ENCODE results near the gene CACNA1S. TPM values are rescaled to one million over a fixed set of nuclear protein-coding genes. Genes with fewer than 3 reads are reported as not detected.

The CACNA1S gene
- total and polyA plus RNA-seq, 8 donors = under 0.01 to 0.18 TPM; not detected in 6

DNA sequence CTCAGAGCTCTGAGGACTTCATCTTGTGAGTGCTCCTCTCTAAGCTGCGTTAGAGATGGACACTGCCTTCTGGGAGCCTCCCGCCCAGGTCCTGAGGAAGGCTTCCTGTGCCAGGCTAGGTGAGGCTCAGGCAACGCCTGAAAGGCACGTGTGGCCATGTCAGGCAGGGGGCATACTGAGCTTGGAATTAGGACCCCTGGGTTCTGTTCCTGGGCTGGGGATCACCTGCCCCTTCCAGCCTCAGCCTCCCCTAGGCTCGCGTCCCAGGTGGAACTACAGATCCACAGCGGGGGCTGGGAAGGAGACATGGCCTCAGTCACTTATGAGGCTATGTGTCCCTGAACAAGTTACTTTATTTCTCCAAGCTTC is 24.8 kb upstream of the CACNA1S start:
- TF ChIP-seq EP300 (IDR thresholded peaks at IDR 0.05) (no peak), POLR2A (IDR thresholded peaks at IDR 0.05) (no peak), POLR2AphosphoS5 (IDR thresholded peaks at IDR 0.05) (no peak)
- TF ChIP-seq, protein P1, sequence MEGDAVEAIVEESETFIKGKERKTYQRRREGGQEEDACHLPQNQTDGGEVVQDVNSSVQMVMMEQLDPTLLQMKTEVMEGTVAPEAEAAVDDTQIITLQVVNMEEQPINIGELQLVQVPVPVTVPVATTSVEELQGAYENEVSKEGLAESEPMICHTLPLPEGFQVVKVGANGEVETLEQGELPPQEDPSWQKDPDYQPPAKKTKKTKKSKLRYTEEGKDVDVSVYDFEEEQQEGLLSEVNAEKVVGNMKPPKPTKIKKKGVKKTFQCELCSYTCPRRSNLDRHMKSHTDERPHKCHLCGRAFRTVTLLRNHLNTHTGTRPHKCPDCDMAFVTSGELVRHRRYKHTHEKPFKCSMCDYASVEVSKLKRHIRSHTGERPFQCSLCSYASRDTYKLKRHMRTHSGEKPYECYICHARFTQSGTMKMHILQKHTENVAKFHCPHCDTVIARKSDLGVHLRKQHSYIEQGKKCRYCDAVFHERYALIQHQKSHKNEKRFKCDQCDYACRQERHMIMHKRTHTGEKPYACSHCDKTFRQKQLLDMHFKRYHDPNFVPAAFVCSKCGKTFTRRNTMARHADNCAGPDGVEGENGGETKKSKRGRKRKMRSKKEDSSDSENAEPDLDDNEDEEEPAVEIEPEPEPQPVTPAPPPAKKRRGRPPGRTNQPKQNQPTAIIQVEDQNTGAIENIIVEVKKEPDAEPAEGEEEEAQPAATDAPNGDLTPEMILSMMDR (IDR thresholded peaks at IDR 0.05) = no peak
- Histone ChIP-seq H3K27ac (peak overlapping the region in 4 of 5 donors; percentile 59 to 81 (median 76)), H3K9me3 (no peaks in the 10 kb centered on the region), H3K4me3 (no peak overlapping the region), H3K4me1 (peaks cover 15 to 29% (median 22%) of the 10 kb centered on the region in 4 donors), H3K27me3 (no peaks in the 10 kb centered on the region), H3K36me3 (peaks cover 25 to 74% (median 62%) of the 10 kb centered on the region in 4 donors)
- no peak for DNase-seq
- 81 to 98% (median 91%) methylated on average over 6 to 7 of the region's 7 CpGs for WGBS, 5 donors
- intact Hi-C loops (cut with DNase I; ENCODE audit: low total_unique reads) = no loop called here

DNA sequence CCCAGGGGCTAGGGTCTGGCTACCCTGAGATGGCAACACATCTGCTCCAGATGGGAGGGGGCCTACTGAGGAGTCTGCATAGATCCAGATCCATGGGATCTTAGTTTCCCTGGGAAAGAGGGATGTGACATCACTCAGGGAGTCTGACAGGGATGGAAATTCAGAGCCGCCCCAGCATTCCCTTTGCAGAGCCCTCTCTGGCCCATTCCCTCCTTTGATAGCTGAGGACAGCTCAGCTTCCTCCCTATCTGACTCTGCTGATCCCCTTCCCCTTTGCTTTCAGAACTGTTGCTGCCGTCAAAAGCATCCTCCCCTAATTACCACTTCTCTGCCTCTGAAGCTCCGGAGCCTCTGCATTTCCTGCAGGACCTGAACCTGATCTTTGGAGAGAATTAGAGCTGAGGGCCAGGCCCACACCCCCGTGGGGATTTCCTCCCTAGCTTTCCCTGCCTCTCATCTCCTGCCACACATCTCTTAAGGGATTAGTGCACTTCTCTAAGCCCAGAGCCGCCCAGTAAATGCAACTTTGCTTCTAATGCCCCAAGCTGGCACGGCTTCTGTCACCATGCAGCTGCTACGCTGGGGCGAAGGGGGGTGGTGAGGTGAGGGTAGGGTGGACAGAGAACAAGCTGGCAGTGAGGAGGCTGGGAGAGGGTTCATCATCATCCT is 24.3 kb upstream of the CACNA1S start:
- no peaks in the 10 kb centered on the region for H3K9me3 ChIP-seq
- H3K4me1 ChIP-seq = peaks cover 15 to 29% (median 22%) of the 10 kb centered on the region in 4 donors
- TF ChIP-seq POLR2AphosphoS5 (IDR thresholded peaks at IDR 0.05) (no peak), POLR2A (IDR thresholded peaks at IDR 0.05) (no peak)
- TF ChIP-seq, protein P1 (IDR thresholded peaks at IDR 0.05) = no peak
- H3K27me3 ChIP-seq = no peaks in the 10 kb centered on the region
- DNase-seq = no peak
- intact Hi-C loops (cut with DNase I; ENCODE audit: low total_unique reads) = no loop called here
- H3K4me3 ChIP-seq = no peak overlapping the region
- H3K36me3 ChIP-seq = peaks cover 21 to 69% (median 57%) of the 10 kb centered on the region in 4 donors
- peak overlapping the region in 4 of 5 donors; percentile 59 to 81 (median 76) for H3K27ac ChIP-seq
- 73 to 89% (median 75%) methylated on average over 8 of the region's 8 CpGs for WGBS, 5 donors

DNA sequence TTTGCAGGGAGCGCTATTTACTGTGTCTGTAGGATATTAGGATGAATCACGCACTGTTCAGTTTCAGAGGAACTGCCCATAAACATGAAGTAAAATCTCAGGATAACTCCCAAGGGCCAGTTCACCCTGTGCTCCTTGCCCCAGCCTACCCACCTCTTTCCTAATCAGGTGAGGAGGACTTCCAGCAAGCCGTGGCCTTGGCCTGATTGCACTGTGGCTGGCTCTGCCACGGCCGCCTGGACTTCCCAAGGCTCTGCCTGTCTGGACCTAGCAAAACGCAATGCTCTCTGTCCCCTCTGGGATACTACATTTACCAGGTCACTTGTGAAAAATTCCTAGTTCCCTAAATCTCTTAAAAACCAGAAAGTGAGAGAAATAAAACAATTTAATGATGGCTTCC is 22.2 kb upstream of the CACNA1S start:
- intact Hi-C loops (cut with DNase I; ENCODE audit: low total_unique reads) = no loop called here
- no peak overlapping the region for H3K4me3 ChIP-seq
- 90 to 100% (median 95%) methylated on average over 6 of the region's 6 CpGs for WGBS, 5 donors

DNA sequence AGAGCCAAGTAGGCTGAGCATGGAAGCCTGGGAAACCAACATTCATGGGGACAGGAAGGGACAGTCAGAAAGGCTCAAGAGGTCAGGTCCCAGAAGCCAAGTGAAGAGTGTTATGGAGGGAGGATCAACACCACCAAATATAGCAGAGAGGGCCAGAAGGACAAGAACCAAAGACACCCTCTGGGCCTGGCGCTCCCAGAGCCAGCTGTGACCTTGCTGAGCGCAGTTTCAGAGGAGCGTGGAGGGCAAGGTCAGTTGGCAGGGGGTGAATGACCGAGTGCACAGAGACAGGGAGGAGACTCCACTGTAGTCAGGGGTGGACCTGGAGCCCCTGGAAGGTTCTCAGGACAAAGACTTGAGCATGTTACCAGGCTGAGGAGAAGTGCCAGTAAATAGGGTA is 19.2 kb upstream of the CACNA1S start:
- no peak for DNase-seq
- no peaks in the 10 kb centered on the region for H3K27me3 ChIP-seq
- 67 to 82% (median 73%) methylated on average over 4 of the region's 4 CpGs for WGBS, 5 donors
- no peak overlapping the region for H3K27ac ChIP-seq
- H3K36me3 ChIP-seq = peaks cover 10 to 36% (median 25%) of the 10 kb centered on the region in 4 donors
- no peak for TF ChIP-seq POLR2A (IDR thresholded peaks at IDR 0.05)
- TF ChIP-seq, protein P1 (IDR thresholded peaks at IDR 0.05) = no peak
- TF ChIP-seq EP300 (IDR thresholded peaks at IDR 0.05) = no peak
- TF ChIP-seq POLR2AphosphoS5 (IDR thresholded peaks at IDR 0.05) = no peak
- no peaks in the 10 kb centered on the region for H3K9me3 ChIP-seq
- H3K4me3 ChIP-seq = no peak overlapping the region
- intact Hi-C loops (cut with DNase I; ENCODE audit: low total_unique reads) = no loop called here
- H3K4me1 ChIP-seq = peaks cover 0 to 11% (median 5%) of the 10 kb centered on the region in 4 donors

More for the DNA sequence above, 22.2 kb upstream of the CACNA1S start:
- Histone ChIP-seq H3K9me3 (no peaks in the 10 kb centered on the region), H3K27ac (no peak overlapping the region), H3K4me1 (peaks cover 15 to 28% (median 22%) of the 10 kb centered on the region in 4 donors), H3K36me3 (peaks cover 10 to 48% (median 36%) of the 10 kb centered on the region in 4 donors), H3K27me3 (no peaks in the 10 kb centered on the region)
- no peak for TF ChIP-seq POLR2A (IDR thresholded peaks at IDR 0.05)
- TF ChIP-seq POLR2AphosphoS5 (IDR thresholded peaks at IDR 0.05) = no peak
- TF ChIP-seq EP300 (IDR thresholded peaks at IDR 0.05) = no peak
- TF ChIP-seq, protein P1 (IDR thresholded peaks at IDR 0.05) = no peak
- no peak for DNase-seq
